ENCODE data around the gene GALNT2.

GALNT2 gene

GRCh38 chr1:230050973-230051735 lies 15.9 kb upstream of the GALNT2 start:
- no peak for DNase-seq (ENCODE audit: low spot score)

DNA sequence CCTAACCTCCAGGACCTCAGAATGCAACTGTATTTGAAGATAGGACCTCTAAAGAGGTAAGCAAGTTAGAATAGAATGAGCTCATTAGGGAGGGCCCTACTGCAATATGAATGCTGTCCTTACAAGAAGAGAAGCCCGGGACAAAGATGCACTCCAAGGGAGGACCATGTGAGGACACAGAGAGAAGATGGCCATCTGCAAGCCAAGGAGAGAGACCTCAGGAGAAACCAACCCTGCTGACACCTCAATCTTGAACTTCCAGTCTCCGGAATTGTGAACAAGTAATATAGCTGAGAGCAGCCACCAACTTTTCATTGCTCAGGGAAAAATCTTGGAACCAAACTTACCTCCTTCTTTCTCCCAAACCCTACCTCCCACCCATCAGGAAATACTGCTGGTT lies 15.0 kb upstream of the GALNT2 start:
- no peak for DNase-seq (ENCODE audit: low spot score)

DNA sequence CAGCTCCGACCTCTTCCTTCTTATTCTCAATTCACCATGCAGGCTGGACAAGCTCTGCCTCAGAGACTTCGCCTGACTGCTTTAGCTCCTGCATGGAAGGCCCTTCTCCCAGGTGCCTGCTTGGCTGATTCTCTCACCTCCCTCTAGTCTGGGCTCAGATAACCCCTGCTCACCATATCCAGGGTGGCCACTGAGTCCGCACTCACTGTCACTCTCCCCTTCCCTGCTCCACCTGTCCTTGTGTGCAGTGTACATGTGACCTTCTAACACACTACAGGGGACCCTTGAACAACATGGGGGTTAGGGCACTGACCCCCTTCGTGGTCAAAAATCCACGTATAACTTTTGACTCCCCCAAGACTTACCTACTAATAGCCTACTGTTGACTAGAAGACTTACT lies 14.4 kb upstream of the GALNT2 start:
- DNase-seq (ENCODE audit: low spot score), result no peak

DNA sequence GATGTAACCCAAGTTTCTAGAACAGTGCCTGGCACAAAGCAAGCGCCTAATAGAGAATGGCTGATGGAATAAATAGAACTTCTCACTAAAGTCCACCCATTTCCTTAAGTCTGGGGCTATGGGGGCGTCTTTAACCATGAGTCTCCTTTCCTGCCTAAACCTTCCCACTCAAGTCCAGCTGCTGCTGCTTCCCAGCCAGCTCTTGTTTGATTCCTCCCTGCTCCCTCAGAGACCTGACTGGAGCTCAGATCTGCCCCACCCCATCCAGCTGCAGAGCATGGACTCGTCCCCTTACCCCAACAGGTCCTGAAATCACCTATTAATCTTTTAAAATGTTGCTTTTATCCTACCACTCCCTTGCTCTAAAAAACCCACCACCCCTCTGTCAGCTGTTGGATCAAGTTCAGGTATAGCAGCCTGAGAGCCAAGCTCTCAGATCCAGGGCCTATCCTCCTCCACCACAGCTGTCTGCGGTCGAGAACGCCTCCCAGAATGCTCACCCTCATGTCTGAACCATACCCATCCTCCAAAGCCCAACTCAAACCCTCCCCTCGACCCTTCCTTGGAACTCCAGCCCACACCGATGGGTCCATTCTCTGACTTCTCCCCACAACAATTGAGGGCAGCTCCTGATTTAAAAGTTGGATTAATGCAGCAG lies 12.8 kb upstream of the GALNT2 start:
- DNase-seq (ENCODE audit: low spot score), result no peak

- DNase-seq (ENCODE audit: low spot score), result no peak
Observed at GRCh38 chr1:230056098-230056497, 10.9 kb upstream of the GALNT2 start.

GRCh38 chr1:230057100-230057499 lies 9.9 kb upstream of the GALNT2 start:
- no peak for DNase-seq (ENCODE audit: low spot score)

GRCh38 chr1:230057681-230058565 lies 9.1 kb upstream of the GALNT2 start:
- DNase-seq (ENCODE audit: low spot score), result no peak

DNA sequence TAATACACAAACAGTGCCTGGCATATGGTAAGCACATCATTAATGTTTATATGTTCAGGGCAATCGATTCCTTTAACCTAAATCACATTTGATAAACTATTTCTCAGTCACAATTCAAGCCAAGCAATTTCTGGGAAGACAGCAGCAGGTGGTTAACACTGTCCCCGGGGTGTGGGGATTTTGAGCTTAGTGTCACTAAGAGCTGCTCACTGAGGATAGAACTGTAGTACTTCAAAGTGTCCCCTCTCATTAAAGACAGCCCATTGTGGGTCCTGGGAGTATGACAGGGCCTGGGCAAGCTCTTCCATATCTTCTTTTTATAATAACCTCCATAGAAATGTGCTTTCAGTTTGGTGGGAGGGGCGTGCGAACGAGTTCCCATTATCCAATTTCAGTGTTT lies 8.4 kb upstream of the GALNT2 start:
- DNase-seq (ENCODE audit: low spot score), result no peak

DNA sequence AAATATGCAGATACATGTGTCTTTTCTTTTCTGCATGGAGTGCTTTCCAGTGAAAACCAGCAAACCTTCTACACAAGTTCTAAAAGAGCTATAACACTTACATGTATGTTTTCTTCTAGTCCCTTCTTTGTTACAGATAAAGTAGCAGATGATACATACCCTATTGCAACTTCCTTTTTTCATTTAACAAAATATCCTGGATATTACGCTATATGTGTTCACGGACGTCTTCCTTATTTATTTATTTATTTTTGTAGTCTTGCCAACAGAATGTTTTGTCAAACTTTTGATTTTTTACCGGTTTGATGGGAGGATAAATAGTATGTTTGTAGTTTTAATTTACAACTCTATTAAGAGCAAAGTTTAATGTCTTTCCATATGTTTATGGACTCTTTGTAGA lies 5.2 kb upstream of the GALNT2 start:
- no peak for DNase-seq (ENCODE audit: low spot score)

DNA sequence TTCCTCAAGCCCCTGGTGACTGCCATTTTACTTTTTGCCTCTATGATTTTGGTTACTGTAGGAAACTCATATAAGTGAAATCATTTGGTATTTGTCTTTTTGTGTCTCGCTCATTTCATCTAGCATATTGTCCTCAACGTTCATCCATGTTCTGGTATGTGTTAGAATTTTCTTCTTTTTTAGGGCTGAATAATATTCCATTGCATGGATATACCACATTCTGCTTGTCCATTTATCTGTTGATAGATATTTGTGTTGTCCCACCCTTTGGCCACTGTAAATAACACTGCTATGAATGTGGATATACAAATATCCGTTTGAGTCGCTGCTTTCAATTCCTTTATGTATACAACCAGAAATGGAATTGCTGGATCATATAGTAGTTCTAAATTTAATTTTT lies 4.5 kb upstream of the GALNT2 start:
- no peak for DNase-seq (ENCODE audit: low spot score)

GRCh38 chr1:230064283-230064682 lies 2.8 kb upstream of the GALNT2 start:
- DNase-seq (ENCODE audit: low spot score), result no peak

- no peak for DNase-seq (ENCODE audit: low spot score)
Observed at GRCh38 chr1:230065161-230065560, 1.9 kb upstream of the GALNT2 start.

GRCh38 chr1:230065571-230065970 lies 1.5 kb upstream of the GALNT2 start:
- DNase-seq (ENCODE audit: low spot score), result no peak

DNA sequence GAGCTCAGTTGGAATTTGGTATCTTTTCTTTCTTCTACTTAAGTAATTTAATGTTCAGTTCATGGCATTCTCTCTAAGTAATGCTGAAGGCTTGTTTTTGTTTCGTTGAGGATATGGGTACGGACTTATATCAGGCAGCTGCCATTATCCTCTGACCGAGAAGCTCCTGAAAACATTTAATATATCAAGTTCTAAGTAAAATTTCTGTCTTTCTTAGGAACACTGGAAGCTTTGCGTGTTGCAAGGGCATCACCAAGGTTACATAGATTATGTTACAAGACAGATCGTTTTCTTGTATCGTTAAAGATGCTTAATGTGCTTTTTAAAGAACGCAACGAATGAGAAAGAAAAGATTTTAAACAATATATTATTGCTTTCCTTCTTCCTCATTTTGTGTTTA lies 1.0 kb upstream of the GALNT2 start:
- no peak for DNase-seq (ENCODE audit: low spot score)

GRCh38 chr1:230067419-230067870 lies 407 bp downstream of the GALNT2 start:
- no peak for DNase-seq (ENCODE audit: low spot score)

- DNase-seq (ENCODE audit: low spot score), result no peak
Observed at GRCh38 chr1:230067871-230068620, 1.0 kb downstream of the GALNT2 start.

- no peak for DNase-seq (ENCODE audit: low spot score)
Observed at GRCh38 chr1:230068621-230068873, 1.5 kb downstream of the GALNT2 start.

DNA sequence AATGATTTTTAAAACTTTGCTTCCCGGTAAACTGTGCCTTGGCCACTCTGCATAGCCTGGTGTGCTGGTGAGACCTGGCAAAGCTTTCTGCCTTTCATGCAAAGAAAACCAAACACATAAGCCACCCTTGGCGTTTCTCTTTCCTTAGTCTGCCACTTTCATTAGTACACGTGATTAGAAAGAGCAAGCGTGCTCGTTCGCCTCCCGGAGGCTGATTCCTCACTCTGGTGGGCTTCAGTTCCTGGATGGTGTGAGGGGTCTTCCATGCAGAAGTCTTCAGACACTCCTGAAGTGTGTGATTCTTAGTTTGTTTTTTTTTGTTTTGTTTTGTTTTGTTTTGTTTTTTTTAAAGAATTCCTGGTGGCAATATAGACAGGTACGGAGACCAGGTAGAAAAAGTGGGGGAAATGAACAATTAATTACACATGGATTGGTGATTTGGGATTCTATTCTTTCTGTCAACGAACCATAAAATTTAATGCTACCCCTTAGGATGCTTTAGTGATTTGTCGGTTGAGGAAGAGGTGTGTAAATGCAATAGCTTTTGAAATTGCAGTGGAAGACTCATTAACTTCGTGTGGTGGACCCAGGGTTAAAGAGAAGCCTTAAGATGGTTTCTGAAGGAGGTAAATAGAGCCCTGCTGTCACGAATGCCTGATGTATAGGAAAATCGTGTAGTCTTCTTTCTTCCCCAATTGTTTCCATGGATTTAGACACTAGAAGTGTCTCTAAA lies 2.1 kb downstream of the GALNT2 start:
- DNase-seq (ENCODE audit: low spot score), result no peak

DNA sequence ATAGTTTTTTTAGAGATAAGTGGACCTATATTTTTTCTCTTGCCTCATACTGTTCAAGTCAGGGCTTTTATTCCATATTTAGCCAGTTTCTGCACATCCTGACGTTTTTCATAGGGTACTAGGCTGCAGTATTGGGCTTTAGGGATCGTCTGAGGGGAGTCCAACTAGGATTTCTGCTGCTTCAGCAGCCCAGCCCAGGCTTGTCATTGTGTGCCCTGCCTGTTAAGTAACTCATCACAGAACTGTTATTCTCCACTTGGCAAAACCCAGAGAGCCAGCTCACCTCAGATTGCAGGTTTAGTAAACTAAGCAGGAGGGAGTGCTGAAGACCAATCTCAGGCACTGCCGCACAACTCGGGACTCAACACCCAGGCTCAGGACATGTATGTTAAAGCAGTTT lies 2.8 kb downstream of the GALNT2 start:
- DNase-seq (ENCODE audit: low spot score), result no peak

GRCh38 chr1:230070321-230071208 lies 3.5 kb downstream of the GALNT2 start:
- DNase-seq (ENCODE audit: low spot score), result no peak

GRCh38 chr1:230071316-230071715 lies 4.3 kb downstream of the GALNT2 start:
- DNase-seq (ENCODE audit: low spot score), result no peak

Measured in LoVo (cell line).